HG03521 (cell line): ENCODE results near the gene CD247.

Experiments
- ATAC-seq: cut with Tn5 transposase; IDR thresholded peaks from one replicate; pipeline ENCODE4 v1.9.1; 2021; ENCODE audit warnings: mild to moderate bottlenecking, moderate library complexity; ENCODE audit not compliant: unreplicated experiment

The CD247 gene

DNA sequence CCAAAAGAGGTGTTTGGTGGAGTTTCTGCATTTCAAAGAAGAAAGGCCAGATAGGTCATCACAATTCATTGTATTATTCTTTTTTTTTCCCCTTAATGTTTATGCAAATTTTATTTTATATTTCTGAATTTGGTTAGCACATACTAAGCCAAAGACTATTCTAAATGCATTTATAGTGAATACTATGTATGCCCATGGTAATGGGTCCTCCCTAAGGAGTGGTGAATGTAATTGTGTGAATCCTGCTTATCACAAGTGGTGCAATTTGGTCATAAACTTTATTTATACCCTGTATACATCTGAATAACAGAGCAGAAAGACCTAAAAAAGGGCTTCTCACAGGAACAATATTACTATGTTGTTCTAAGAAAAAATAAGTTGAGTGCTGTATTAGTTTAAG lies 99.1 kb downstream of the CD247 start:
- no peak for ATAC-seq

DNA sequence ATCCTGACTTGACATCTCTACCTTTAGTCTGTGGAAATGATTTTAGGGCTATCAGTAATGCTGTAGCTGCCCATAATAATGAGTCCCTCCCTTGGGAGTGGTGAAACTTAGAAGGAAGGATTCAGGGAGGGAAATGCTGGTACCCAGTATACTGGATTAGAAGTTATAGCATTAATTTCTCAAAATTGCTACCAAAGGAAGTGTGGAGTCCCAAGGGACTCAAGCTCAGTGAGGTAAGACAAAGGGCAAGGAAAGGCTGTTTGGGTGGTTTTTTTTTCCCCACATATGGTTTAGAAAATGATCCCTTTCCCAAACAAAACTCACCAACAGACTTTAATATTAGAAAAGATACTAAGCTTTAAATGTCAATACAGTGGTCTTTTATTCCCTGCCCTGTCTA lies 99.9 kb downstream of the CD247 start:
- ATAC-seq, result no peak

DNA sequence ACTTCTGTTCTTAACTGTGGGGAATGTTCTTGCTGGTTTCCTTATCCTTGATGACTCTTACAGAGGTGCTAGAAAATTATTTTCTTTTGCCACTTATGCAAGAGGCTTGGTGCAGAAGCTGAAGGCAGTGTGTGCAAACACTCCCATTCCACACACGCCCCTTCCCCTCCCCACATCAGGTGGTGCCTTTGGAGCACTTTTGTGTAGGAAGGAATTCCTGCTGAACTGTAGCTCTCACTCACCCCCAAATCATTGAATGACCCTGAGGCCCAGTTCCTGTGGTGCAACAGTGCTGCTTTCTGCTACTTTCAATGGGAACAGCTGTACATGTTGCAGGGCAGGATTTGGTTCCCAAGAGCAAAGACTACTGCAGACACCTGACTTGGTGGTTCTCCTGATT lies 101.8 kb downstream of the CD247 start:
- ATAC-seq, result no peak

DNA sequence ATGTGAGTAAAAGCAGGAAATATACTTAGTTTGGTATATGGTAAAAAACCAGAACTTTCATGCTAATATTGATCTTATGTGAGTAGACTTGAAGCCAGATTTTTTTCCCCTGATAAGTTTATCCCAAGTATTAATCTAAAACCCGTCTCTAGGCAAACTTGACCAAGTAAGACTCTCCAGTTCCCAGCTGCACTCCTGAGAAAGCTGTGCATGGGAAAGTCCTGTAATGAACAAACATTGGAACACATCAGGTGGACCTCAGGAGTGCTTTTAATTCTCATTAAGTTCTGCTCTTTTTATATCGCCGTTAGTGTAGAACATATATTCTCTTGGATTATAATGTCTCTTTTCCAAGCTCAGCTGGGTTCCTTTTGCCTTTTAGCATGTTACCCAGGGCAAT lies 105.0 kb downstream of the CD247 start:
- no peak for ATAC-seq

DNA sequence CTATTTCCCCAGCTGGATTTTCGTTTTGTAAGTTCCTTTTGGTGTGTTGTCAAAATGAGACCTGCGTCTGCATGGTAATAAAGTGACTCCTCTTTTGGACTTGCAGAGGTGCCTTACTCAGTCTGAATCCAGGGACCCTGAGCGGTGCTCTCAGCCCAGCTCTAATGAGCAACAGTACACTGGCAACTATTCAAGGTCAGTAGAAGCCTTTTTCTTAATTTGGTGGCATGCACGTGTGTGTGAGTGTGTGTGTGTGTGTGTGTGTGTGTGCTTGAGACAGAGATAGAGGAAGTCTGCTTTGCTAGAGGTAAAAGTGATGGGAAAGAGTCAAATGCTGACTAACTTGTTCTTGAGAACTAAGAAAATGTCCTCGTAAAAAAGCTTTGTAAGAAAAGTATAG lies 105.4 kb downstream of the CD247 start:
- ATAC-seq, result no peak

DNA sequence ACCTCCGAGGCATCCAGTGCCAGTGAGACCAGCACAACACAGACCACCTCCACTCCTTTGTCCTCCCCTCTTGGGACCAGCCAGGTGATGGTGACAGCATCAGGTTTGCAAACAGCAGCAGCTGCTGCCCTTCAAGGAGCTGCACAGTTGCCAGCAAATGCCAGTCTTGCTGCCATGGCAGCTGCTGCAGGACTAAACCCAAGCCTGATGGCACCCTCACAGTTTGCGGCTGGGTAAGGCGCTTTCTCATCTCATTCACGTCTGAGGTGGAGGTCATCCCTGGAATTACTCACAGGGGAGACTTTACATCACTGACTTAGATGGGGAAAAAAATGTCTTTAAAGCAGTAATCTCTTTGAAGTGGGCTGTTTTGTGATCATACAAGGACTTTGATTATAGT lies 106.3 kb downstream of the CD247 start:
- ATAC-seq, result no peak

DNA sequence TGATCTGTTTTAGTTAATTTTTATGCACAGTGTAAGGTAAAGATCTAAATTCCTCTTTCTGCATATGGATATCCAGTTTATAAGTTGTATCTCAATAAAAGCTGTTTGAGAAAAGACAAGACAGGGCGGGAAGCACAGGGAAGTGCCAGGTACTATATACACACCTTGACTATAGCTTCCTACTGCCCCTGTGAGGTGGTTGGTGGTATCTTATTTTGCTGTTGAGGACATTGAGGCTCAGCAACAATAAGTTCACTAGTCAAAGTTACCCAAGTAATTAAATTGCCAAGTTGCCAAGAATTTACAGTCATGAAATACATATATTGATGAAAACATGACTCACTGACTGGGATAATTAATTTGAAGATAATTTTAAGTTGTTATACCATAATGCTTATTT lies 109.1 kb downstream of the CD247 start:
- no peak for ATAC-seq

DNA sequence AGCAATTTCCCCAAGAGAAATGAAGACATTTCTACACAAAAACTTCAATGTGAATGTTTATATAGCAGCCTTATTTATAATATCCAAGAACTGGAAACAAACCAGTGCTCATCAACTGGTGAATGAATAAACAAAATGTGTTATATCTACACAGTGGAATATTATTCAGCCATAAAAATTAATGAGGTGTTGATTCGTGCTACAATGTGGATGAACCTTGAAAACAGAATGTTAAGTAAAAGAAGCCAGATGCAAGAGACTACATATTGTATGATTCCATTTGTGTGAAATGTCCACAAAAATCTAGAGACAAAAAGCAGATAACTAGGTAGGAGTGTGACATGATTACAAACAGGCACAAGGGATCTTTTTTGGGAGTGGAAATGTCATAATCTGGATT lies 110.0 kb downstream of the CD247 start:
- ATAC-seq, result no peak

DNA sequence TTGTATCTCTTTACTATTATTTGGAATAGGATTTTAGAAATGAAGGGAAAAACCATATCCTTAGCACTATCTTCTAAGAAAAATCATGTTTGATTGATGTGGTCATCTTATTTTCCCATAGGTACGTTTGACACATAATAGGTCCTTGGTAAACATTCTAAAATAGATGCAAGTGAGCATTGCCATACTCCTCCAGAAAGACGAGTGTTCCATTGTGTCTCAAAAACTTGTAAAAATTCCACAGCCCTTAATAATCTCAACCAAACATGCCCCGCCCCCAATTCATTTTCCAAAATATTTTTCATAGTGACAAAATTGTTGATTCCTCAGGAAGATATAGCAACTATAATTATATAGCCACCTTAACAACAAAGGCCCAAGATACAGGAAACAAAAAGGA lies 113.4 kb downstream of the CD247 start:
- ATAC-seq, result no peak

DNA sequence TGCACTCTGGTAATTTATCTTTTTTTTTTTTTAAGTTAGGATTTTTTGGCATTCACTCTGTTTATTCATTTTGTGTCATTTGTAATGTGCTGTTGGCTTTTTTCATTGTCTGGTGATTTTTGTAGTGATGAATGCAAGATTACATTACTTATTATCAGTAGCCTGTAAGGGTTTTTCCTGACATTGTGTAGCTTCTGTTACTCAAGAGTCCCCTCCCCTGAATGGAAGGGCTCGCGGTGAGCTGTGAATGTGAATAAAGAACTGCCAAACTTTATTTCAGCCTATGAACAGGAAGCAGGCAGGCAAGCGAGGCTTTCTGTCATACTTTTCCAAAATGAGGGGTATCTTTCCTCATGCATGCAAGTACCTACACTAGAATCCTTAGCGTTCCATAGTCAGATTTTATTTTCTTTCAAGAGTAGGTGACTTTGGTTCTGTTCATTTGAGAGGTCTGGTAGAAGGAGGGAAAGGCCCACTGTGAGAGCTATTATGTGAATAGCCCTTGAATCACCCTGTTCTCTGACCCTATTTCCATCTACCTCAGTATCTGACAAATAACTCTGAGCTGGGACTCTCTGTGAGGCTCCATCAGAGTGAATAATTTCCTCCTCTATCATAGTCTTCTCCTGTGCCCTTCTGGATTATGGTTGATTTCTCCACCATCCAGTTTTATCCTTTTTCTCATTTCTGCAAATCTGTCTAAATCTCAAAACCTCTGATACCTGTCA lies 114.0 kb downstream of the CD247 start:
- no peak for ATAC-seq

DNA sequence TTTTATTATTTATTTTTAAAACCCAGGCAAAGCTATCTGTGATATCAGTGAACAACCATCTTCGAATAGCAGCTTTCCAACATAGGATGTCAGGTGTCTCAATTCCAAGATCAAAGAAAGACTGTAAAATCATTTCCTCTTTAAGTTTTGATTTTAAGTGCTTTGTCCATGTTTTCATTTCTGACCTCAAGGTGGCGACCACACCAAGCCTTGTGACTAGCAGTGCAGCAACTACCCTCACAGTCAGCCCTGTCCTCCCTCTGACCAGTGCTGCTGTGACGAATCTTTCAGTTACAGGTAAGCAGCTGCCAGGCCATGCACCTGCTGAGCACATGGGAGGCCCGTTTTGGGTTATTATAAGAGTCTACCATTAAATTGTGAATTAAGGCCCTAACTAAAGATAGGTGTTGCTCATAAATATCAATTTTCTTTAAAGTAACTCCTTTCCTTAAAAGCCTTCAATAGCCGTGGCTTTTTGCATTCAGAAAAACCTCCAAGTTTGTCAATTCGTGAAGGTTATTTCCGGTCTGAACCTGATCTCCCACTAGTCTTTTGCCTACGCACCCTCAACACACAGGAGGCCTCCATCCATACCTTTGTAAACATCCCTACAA lies 117.0 kb downstream of the CD247 start:
- no peak for ATAC-seq

DNA sequence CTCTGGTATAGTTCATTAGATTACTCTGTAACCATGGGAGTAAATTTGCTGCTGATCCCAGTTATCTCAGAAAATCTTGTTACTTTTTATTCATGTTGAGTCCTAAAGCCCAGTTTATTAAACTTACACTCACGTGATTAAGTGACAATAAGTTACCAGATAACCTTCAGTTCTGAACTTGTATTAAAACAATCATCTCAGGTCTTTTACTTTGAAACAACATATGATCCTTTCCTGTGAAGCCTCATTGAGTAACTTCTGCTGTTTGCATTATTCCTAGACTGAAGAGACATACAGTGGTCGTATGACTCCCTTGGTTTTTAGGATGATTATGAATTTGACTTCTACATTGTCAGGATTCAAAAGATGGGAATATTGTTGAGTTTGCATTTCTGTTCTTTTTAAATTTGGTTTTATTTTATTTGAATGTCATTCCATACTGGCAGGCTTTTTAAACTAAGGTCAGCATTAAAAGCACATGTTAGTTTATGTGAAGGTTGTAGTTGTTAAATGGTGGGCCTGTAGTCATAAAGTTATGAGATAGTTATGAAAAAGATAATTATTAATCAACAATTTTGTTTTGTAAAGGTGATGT lies 117.9 kb downstream of the CD247 start:
- ATAC-seq, result no peak

DNA sequence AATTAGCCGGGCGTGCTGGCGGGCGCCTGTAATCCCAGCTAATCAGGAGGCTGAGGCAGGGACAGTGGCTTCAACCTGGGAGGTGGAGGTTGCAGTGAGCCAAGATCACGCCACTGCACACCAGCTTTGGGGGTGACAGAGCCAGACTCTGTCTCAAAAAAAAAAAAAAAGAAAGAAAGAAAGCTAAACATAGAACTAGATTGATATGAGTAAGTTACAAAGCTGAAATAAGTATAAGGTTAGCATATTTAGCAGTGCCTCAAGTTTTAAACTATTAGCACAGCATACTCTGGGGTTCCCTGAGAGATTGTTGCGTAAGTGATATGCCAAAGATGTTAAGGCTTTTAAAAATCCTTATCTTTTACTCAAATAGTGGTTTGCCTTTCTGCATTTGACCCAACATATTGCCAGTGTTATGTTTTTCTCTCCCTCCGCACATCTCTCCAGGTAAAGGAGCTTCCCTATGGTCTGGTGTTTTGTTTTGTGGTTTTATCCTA lies 126.1 kb downstream of the CD247 start:
- ATAC-seq, result no peak

DNA sequence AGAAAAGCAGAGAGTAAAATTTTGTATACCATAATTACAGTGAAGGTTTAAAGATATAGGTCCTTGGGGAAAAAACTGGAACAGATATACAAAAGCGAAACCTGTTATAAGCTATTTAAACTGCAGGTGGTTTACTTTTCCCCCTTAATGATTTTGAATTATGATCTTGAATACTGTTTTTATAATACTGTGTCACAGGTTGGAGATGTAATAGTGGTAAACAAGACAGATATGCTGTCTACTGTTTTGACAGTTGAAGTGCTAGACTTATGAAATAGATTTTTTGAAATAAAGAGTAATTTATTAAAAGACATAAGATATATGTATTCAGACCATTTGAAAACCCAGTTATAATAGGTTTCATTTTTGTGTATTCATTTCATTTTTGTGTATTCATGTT lies 129.4 kb downstream of the CD247 start:
- no peak for ATAC-seq

DNA sequence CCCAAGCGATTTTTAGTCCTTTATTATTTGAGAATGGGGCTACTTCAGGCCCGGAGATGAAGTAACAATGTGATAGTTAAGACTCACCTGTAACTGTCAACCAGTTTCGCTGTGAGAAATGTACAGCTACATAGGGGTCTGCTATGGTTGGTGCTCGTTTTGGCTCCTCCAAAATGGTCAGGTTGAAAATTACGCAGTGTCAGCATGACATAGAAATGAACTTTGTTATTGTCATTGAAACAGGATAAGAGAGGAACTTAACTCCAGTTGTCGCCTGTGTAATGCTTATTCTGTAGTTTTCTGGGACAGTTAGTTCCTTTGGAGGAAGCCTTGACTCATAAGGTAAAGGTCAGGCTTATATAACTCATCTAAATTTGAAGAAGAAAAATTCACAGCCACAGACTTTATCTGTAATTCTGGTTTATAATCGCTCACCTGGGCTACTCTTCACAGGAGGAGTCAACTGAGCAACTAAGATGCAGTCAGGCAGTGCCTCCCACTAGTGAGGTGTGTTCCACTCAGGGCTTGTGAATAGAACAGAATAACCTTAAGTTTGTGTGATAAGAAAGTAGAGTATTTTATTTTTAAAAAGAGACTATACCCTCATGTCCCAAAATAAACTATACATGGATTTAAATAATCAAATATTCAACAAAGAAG lies 130.9 kb downstream of the CD247 start:
- no peak for ATAC-seq
